Measurements from ENCODE around the gene M6PR. TPM values are rescaled to one million over a fixed set of nuclear protein-coding genes. Genes with fewer than 3 reads are reported as not detected.

Gene M6PR
- total RNA-seq, 1 donor, result 143 TPM

DNA sequence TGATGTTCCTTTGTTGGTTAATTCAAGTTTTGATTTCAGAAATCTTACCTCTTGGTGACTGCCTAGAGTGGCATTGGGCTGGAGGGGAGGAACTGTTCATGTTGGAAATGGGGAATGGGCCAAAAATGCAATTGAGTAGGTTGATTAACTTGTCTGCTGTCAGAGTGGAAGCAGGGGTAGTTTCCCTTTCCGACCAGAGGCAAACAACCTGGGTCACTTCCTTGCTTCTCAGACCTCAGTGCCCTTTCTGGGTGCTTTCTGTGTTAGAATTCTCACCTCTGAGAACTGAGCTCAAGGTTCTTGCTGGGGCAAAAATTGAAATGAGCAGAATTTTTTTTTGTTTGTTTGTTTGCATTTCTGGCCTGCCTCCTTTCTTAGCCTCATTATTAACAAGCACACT lies 2.3 kb upstream of the M6PR start:
- H3K4me3 ChIP-seq (ENCODE audit: insufficient read depth, low read length), result no peak overlapping the region
- no peak overlapping the region for H3K27ac ChIP-seq (ENCODE audit: low read depth, low read length)
- peaks cover 24% of the 10 kb centered on the region for H3K4me1 ChIP-seq (ENCODE audit: insufficient read depth, low read length)
- no peak for TF ChIP-seq CTCF (IDR thresholded peaks at IDR 0.05; ENCODE audit: extremely low read depth, low read depth, low read length)
- no peak overlapping the region for H3K4me2 ChIP-seq (ENCODE audit: insufficient read depth, low read length)
- H3K36me3 ChIP-seq (ENCODE audit: insufficient read depth, low read length), result no peaks in the 10 kb centered on the region
- peaks cover 12% of the 10 kb centered on the region for H4K20me1 ChIP-seq (ENCODE audit: insufficient read depth, low read length)
- no peak overlapping the region for H2AFZ ChIP-seq (ENCODE audit: low read length)
- peaks cover 26% of the 10 kb centered on the region for H3K79me2 ChIP-seq (ENCODE audit: insufficient read depth, low read length)
- H3K9me3 ChIP-seq (ENCODE audit: low read depth, low read length), result no peaks in the 10 kb centered on the region
- H3K27me3 ChIP-seq (ENCODE audit: insufficient read depth, low read length), result no peaks in the 10 kb centered on the region
- DNase-seq (ENCODE audit: insufficient read length, low spot score, missing footprints), result no peak

DNA sequence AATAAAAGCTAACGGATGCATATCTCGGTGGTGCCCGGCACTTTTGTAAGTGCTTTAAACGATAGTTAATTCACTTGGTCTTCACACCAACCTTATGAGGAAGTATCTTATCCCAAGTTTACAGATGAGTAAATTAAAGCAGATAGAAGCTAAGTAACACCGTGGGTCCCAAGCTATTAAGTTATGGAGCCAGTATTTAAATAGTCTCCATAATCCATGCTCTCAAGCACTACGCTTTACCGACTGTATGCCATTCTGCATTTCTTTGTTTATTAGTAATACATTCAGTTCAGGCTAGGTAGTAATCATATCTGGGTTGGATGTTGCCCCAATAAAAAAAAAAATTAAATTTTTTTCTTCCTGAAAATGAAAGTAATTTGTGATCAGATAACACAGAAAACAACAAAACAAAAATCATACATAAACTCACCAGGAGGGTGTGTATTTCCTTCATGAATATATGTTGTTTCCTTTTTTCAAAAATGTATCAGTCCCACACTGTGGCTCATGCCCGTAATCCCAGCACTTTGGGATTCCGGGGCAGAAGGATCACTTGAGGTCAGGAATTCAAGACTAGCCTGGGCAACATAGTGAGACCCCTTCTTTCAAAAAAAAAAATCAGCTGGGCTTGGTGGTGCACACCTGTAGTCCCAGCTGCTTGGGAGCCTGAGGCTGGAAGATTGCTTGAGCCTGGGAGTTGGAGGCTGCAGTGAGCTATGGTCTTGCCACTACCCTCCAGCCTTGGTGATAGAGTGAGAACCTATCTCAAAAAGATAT lies 1.4 kb upstream of the M6PR start:
- Histone ChIP-seq H3K9me3 (ENCODE audit: low read depth, low read length) (no peaks in the 10 kb centered on the region), H3K27me3 (ENCODE audit: insufficient read depth, low read length) (no peaks in the 10 kb centered on the region), H4K20me1 (ENCODE audit: insufficient read depth, low read length) (peaks cover 18% of the 10 kb centered on the region), H3K4me1 (ENCODE audit: insufficient read depth, low read length) (peaks cover 24% of the 10 kb centered on the region), H3K4me2 (ENCODE audit: insufficient read depth, low read length) (peak overlapping the region; percentile 91), H3K36me3 (ENCODE audit: insufficient read depth, low read length) (peaks cover 4% of the 10 kb centered on the region), H3K4me3 (ENCODE audit: insufficient read depth, low read length) (peak overlapping the region; percentile 90), H3K27ac (ENCODE audit: low read depth, low read length) (peak overlapping the region; percentile 96), H3K79me2 (ENCODE audit: insufficient read depth, low read length) (peaks cover 35% of the 10 kb centered on the region), H2AFZ (ENCODE audit: low read length) (peak overlapping the region; percentile 94)
- DNase-seq (ENCODE audit: insufficient read length, low spot score, missing footprints), result no peak
- TF ChIP-seq CTCF (IDR thresholded peaks at IDR 0.05; ENCODE audit: extremely low read depth, low read depth, low read length), result no peak

GRCh38 chr12:8950221-8950527 lies 729 bp upstream of the M6PR start:
- H3K27ac ChIP-seq (ENCODE audit: low read depth, low read length), result peak overlapping the region; percentile 96
- H2AFZ ChIP-seq (ENCODE audit: low read length), result peak overlapping the region; percentile 94
- H3K4me2 ChIP-seq (ENCODE audit: insufficient read depth, low read length), result peak overlapping the region; percentile 91
- H3K4me1 ChIP-seq (ENCODE audit: insufficient read depth, low read length), result peaks cover 24% of the 10 kb centered on the region
- peaks cover 42% of the 10 kb centered on the region for H3K79me2 ChIP-seq (ENCODE audit: insufficient read depth, low read length)
- no peaks in the 10 kb centered on the region for H3K27me3 ChIP-seq (ENCODE audit: insufficient read depth, low read length)
- no peak for TF ChIP-seq CTCF (IDR thresholded peaks at IDR 0.05; ENCODE audit: extremely low read depth, low read depth, low read length)
- H3K4me3 ChIP-seq (ENCODE audit: insufficient read depth, low read length), result peak overlapping the region; percentile 90
- no peaks in the 10 kb centered on the region for H3K9me3 ChIP-seq (ENCODE audit: low read depth, low read length)
- DNase-seq (ENCODE audit: insufficient read length, low spot score, missing footprints), result no peak
- peaks cover 18% of the 10 kb centered on the region for H4K20me1 ChIP-seq (ENCODE audit: insufficient read depth, low read length)
- H3K36me3 ChIP-seq (ENCODE audit: insufficient read depth, low read length), result peaks cover 11% of the 10 kb centered on the region

GRCh38 chr12:8948701-8949341 lies 624 bp downstream of the M6PR start:
- peak overlapping the region; percentile 90 for H3K4me3 ChIP-seq (ENCODE audit: insufficient read depth, low read length)
- H3K4me2 ChIP-seq (ENCODE audit: insufficient read depth, low read length), result peak overlapping the region; percentile 91
- peaks cover 24% of the 10 kb centered on the region for H3K4me1 ChIP-seq (ENCODE audit: insufficient read depth, low read length)
- H2AFZ ChIP-seq (ENCODE audit: low read length), result peak overlapping the region; percentile 94
- H3K27me3 ChIP-seq (ENCODE audit: insufficient read depth, low read length), result no peaks in the 10 kb centered on the region
- H3K9me3 ChIP-seq (ENCODE audit: low read depth, low read length), result no peaks in the 10 kb centered on the region
- H3K36me3 ChIP-seq (ENCODE audit: insufficient read depth, low read length), result peaks cover 21% of the 10 kb centered on the region
- H3K27ac ChIP-seq (ENCODE audit: low read depth, low read length), result peak overlapping the region; percentile 96
- H3K79me2 ChIP-seq (ENCODE audit: insufficient read depth, low read length), result peaks cover 50% of the 10 kb centered on the region
- DNase-seq (ENCODE audit: insufficient read length, low spot score, missing footprints), result peak; percentile 65
- TF ChIP-seq CTCF (IDR thresholded peaks at IDR 0.05; ENCODE audit: extremely low read depth, low read depth, low read length), result no peak
- H4K20me1 ChIP-seq (ENCODE audit: insufficient read depth, low read length), result peaks cover 18% of the 10 kb centered on the region

Data from osteoblast (primary cell).